GM21367 (cell line): Measurements from ENCODE around the gene SDCCAG8.
A peak's percentile ranks its signal among the peaks of the same experiment; 100 is the strongest.

Experiments
- ATAC-seq: cut with Tn5 transposase; IDR thresholded peaks from one replicate; pipeline ENCODE4 v1.9.1; 2021; ENCODE audit not compliant: unreplicated experiment

Gene SDCCAG8

DNA sequence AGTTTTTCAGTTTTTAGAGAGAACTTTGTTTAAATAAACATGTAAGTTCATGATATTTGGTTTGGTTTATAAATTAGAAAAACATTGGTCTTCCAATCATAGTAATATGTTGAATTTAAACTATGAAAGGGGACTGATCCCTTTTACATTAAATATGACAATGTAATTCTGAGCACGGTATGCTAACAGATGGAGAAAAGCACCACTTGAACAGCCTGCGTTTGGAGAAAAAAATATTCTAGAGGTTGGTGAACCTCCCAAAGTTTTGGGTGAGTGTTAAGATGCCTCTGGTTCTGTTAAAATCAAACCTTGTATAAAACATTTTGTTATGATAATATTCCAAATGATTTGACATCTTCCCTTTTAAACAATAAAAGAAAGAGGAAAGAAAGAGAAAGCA, 123.9 kb downstream of the SDCCAG8 start:
- no peak for ATAC-seq

DNA sequence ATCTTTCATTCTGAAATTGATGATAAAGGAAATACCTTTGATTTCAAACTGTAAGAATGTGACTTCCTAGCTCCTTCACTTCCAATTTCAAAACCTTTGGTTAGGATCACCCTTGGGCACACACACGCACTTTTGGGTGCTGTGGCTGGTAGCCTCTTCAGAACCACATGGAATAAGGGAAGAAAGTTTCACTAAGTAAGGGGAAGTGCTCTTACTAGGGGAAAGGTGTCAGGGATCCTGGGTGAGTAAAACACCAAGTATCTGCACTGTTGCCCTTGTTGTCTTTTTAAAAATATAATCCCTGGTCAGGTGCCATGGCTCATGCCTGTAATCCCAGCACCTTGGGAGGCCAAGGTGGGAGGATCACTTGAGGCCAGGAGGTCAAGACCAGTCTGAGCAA, 132.4 kb downstream of the SDCCAG8 start:
- ATAC-seq: no peak

DNA sequence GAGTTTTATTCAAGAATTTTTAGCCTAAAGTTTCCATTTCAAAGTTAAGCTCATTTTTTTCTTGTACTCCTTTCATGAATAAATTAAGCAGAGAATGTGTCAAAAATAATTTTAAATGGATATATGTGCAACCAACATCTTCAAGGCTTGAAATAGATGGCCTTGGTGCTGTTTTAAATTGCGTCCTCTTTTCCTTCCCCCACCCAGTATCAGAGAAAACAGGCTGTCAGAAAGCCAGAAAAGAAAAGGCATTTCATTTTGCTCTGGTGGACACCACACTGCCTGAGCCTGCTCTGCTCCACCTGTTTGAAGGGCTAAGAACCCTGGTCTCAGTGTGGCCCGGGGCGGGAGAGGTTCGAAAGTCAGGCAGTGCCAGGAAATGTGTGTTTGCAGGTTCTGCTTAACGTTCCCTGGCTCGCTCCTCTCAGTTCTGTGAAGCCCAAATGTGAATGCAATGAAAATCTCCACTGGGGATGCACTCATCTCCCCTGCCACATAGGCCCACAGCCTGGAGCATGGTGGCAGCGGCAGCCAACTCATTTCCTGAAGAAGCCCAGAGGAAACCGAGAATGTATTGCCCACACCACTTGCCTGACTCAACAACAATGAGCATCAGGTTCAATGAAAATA, 134.4 kb downstream of the SDCCAG8 start:
- no peak for ATAC-seq

DNA sequence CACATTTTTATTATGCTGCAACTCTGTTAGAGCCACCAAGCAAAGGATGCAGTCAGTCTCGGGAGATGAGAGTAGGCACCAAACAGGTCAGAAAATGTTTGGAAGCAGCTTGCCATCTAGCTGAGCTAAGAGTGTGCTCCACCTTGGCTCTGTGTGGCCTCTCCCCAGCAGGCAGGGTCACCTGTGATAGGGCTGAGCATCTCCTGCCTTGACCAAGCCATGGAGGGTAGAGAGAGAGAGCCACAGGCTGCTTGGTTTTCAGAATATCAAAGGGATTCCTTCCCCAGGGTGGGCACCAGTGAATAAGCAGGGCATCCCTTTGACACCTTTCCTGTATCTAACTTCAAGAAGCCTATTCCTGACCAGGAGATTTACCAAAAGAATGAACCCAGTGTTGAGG, 135.5 kb downstream of the SDCCAG8 start:
- no peak for ATAC-seq

DNA sequence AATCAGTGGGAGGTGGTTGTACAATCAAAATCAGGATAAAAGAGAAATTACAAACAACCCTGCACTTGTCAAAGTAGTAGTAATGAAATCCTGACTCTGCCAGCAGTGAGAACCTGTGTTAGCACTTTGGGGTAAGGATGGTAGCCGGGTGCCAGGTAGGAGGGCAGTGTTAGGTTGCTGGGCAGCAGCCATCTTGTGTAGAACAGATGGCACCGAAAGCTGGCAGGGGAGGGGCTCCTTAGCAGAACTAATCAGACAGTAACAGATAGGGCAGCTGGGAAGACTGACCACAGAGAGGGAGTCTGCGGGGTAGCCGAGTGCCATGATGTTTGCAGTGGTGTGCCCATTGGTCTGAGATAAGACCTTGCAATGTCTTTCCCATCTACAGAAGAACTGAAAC, 137.3 kb downstream of the SDCCAG8 start:
- no peak for ATAC-seq

DNA sequence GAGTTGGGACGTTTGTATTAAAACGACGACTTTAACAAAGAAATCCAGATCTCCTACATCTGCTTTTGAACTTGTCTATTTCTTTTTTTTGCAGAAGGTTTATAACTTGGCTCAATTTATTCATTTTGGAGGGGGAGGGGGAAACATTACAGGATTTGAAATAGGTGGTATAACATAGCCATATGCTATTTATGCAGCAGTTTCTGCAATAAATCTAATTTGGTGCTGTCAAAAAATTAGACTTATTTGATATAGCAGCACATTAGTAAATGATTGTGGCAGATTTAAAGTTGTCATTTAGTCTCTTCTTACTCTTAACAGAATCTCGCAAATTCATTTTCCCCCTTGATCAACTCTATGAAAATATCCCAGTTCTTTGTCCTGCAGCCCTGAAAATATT, 138.2 kb downstream of the SDCCAG8 start:
- ATAC-seq: no peak

DNA sequence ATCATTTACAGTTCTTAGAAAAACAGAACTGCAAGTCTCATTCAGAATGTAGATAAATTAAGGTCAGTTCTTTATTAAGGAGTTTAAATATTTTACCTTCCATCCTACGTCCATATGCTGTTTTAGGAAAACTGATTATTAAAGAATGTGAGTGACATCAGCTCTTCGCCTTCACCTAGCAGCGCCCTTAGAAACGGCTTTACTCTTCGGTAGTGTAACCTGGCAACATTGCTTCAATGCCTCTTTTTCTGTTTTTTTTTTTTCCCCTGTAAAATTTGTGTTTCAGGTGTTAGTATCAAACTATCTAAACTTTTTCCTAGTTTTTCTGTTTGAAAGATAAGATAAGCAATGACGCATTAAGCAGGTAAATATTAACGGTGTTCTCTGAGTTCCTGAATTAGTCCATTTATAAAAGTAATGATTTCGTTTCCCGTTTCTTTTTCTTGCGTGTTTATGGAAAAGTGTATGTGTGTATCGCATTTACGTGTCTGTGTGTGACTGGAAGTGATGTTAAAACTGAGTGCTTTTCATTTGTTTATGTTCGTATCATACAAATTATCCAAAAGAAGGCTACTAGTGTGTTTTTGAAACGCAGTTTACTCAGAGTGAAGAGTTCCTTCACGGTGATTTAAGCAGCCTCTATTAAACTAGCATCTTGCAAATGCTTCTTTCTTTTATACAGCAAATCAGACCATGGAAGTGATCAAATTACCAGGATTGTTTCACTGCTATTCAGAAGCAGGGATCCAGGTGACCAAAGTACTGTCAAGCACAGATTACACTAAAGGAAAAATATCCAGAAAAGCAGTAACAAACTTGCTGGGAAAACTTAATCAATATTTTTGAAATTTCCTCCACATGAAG, 139.0 kb downstream of the SDCCAG8 start:
- ATAC-seq: no peak

DNA sequence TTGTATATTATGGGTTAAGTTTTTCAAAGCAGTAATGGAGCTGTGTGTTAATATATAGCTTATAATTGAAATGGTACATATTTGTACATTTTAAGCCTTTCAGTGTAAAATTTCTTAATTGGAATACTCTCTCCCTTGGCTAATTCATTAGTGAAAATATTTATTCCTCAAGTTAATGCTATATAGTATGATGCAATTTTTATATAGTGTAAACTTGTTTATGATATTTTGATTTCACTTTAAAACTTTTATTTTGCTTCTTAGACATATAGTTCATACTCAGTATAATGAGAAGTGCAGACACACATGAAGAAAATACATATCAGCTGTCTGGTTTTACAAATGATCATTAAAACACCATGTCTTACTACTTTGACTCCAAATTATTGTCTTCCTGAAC, 140.6 kb downstream of the SDCCAG8 start:
- ATAC-seq: no peak

DNA sequence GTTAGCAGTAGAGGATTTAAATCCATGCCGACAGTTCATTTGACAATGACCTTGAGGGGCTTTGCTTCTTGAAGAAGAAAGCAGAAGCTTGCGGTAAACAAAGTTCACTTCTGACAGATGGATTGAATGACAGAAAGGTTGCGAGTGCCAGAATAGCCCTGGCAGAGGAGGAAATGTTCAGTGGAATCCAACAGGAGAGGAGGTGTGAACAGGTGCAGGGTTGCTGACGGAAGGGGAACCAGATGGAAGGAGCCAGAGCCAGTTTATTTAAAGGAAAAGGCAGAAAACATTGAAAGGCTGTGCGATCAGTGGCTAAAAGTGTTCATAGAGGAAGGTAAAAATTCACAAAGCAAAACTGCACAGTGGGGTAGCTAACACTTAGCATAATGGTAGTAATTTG, 141.0 kb downstream of the SDCCAG8 start:
- no peak for ATAC-seq

DNA sequence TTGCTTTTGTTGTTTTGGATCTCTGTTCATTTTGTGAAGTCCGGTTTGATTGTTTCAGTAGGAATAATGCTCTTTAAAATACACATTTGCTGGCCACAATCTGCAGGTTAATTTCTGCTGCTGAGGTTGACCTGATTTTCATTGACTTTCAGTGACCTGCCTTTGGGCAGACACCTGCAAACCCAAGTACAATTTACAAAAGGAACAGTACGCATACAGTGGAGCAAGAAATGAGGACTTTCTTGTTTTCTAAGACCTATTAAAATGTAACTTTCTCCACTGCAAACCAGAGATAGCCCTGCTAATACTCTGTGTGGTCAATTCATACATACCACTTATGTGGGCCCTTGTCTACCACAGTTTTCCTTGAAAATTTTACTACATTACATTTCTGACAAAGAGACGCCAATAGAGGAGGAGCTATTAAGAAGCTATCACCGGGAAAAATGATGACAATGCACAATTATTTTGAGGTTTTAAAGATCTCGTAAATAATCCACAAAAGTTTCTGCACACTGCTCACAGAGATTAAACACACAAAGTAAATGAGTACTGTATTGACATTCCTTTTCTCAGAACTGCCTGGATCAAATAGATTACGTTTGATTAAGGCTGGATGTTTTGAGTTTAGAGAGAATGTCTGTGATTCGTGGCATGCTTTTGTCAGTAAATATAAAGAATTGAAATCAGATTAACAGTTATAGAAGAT, 141.9 kb downstream of the SDCCAG8 start:
- ATAC-seq: no peak

DNA sequence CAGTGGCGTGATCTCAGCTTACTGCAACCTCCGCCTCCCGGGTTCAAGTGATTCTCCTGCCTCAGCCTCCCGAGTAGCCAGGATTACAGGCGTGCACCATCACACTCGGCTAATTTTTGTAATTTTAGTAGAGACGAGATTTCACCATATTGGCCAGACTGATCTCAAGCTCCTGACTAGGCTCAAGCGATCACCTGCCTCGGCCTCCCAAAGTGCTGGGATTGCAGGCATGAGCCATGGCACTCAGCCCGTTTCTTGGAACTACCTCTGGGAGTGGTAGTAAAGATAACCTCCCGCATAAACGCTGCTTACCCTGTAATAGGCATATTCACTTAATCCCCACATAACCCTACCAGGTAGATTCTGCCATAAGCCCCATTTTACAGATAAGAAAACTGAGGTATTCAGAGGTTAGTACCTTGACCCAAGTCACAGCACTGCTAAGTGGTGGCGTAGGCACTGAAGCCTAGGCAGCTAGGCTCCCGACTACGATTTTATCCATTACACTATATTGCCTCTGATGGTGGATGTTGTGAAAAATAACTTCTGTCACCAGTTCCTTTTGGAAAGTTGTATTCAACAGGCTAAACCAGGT, 143.8 kb downstream of the SDCCAG8 start:
- ATAC-seq: no peak

DNA sequence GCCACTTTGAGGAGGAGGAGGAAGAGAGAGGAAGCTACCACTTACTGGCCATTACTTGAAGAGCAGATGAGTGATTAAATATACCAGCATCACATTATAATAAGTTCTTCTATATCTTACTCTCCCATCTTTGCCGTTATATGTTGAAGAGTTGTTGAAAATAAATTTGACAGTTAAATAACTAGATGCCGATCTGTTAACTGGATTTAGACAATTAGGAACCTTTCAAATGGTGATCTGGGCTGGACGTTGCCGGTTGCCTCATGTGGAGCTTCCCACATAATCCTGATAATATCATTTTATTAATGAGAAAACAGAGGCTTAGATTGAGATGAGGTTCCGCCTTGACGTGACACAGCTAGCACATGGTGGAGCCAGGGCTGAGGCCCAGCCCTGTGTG, 147.0 kb downstream of the SDCCAG8 start:
- ATAC-seq: no peak

DNA sequence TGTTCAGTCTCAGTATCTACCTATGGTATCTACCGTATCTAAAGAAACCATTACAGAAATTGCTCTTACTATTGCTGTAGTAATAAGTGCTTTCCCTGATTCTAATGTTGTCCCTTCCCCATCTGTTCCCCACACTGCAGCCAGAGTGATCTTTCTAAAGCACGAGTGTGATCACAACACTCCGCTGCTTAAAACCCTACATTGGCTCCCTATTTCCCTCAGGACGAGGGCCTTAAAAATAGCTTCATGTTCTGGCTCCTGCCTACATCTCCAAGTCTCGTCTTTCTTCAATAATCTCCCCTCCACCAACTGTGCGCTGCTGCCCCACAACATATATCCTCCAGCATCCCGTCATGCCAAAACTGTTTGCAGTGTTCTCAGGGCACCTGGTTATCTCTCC, 150.6 kb downstream of the SDCCAG8 start:
- no peak for ATAC-seq

DNA sequence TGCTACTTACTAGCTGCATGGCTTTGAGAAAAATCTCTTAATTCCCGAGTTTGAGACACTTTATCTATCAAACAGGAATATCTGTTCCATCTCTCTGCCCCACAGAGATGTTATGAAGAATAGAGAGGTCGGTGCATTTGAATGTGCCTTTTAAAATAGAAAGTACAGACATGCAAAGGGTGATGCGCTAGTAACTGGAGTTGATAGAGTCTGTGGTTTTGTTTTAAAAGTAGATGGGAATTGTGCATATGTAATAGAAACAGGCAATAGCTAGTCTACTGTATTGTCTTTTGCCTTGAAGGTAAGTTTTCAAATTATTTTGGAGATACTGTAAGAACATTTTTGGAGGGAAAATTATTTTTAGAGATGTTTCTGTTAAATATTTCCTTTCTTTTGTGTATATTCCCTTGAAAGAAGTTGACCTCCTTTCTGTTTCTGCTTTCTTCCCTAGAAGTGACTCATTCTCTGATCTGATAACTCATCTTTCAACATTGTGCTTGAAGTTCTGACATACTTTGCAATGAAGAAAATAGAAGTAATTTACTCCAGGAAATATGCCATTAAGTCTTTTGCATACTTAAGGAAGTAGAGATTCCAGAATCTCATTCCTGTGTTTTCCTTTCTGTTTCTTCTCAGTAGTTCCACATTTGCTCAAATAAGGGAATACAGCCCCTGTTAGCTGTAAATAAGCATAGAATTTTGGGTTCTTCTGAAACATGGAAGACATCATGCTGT, 151.6 kb downstream of the SDCCAG8 start:
- no peak for ATAC-seq

DNA sequence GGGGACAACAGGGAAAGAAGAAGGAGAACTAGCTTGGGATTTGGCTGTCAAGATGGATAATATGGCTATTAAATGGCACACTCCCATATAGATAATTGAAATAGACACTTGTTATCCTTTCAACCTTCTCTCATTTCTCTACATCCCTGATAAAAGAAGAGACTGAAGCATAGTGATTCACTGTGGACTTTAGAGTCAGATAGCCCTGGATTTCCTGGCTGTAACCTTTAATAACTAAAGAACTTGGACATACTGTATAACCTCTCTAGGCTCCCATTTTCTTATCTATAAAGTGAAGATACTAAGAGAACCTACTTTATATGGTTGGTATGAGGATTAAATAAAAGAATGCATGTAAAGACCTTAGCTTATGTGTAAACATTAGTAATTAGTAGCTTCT, 152.6 kb downstream of the SDCCAG8 start:
- no peak for ATAC-seq

DNA sequence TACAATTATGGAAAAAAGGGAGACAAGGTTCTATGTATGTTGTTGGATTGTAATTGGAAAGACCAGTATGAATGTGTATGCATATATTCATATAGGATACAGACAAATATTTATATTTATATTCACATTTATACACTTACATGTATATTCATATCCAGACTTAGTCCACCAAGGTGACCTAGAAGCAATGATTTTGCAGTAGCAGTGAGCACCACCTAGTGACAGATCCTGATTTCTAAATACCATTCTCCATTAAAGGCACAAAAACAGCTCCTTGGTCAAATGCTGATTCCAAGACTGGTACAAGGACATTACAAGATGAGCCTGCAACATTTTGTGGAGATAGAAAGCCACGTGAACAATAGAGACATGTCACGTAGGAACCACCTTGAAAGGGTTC, 153.4 kb downstream of the SDCCAG8 start:
- ATAC-seq: no peak

DNA sequence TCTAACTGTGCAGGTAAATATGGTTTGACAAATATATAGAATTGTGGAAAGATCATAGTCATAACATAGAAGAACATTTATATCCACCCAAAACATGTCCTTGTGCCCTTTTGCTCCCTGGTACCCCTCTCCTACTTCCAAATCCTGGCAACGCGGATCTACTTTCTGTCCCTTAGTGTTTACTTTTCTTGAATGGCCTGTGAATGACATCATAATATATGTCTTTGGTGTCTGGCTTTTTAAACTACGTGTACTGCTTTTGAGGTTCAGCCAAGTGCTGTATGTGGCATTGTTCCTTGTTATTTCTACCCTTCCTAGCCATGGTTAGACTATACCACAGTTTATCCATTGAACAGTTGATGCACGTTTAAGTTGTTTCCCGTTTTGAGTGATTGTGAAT, 155.6 kb downstream of the SDCCAG8 start:
- no peak for ATAC-seq

DNA sequence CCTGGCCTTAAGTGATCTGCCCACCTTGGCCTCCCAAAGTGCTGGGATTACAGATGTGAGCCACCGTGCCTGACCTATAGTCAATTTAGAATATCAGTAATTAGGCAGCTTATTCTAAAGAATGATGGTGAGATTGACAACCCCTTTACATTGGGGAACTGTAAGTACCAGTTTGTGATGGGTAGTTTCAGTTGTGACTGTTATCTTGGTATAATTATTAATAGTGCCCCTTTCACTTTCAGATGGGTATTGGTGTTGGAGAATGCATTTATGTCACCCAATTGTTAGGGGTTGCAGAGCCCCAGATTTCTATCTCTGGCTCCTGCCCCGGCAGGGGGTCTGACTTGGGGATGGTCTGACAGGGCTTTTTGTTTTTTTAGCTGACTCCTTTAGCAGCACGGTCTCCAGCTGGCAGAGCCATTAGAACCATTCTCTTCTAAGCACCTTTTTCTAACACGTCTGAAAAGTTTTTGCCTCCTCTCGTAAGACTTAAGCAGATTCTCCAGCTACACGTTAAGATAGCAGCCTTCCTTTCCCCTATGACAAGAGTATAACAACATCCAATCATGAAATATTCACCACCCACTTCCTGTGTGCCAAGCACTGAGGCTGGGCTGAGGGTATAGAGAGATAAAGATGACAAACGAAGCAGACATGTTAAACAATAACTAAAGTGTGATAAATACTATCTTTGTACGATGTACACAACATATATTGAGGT, 157.8 kb downstream of the SDCCAG8 start:
- ATAC-seq: peak; percentile 63

DNA sequence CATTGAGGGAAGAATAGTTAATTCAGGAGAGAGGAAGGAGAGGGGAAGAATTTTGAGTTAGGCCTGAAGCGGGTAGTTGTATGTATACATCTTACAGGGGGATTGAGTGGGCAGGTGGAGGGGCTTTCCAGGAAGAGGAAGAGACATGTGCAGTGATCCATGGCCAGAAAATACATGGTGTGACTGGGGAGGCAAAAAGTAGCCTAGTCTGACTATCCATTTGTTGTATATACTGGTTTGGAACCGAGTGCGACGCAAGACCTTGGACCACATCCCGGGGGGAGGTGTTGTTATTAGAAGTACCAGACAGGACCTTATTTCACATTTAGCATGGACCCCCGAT, 158.3 kb downstream of the SDCCAG8 start:
- no peak for ATAC-seq

DNA sequence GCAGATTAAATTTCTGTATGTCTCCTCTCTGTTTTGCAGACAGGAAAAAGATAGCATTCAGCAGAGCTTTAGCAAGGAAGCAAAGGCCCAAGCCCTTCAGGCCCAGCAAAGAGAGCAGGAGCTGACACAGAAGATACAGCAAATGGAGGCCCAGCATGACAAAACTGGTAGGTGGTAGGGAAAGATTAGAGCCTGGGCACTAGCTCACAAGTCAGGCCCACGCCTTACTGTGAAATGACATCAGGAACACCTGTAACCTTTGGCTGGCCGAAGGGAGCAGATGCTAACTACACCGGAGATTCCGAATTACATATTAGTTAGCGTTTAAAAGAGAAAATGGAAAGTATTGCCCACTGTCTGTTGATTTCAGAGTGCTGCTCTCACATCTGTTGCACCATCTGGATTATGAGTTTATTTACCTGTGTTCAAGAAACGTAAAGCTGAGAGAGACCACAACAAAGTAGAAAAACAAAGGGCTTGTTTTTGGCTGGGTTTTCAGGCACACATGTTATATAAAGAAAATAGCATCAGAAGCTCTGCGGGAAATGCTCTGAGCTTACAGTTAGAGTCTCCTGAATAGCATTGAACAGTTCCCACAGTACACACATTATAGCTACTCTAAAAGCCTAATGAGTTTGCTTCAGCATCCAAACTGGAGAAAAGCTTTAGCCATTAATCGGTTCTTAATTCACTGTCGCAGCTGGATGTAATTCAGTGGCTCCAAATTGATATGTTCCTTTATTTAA, 160.0 kb downstream of the SDCCAG8 start:
- ATAC-seq: no peak
